Kasumi-1 (cell line): ENCODE data around the gene HIPK2.
A peak's percentile ranks its signal among the peaks of the same experiment; 100 is the strongest.
"Not testable (repeated sequence)": the region's sequence is repeated elsewhere in the genome, so short reads cannot be mapped to it uniquely, and the experiment has no call there.

Experiments used
- DNase-seq, 2 experiments: peaks; one replicate each; lab custom pipeline; 2025; lab: John Stamatoyannopoulos, UW

Gene HIPK2

DNA sequence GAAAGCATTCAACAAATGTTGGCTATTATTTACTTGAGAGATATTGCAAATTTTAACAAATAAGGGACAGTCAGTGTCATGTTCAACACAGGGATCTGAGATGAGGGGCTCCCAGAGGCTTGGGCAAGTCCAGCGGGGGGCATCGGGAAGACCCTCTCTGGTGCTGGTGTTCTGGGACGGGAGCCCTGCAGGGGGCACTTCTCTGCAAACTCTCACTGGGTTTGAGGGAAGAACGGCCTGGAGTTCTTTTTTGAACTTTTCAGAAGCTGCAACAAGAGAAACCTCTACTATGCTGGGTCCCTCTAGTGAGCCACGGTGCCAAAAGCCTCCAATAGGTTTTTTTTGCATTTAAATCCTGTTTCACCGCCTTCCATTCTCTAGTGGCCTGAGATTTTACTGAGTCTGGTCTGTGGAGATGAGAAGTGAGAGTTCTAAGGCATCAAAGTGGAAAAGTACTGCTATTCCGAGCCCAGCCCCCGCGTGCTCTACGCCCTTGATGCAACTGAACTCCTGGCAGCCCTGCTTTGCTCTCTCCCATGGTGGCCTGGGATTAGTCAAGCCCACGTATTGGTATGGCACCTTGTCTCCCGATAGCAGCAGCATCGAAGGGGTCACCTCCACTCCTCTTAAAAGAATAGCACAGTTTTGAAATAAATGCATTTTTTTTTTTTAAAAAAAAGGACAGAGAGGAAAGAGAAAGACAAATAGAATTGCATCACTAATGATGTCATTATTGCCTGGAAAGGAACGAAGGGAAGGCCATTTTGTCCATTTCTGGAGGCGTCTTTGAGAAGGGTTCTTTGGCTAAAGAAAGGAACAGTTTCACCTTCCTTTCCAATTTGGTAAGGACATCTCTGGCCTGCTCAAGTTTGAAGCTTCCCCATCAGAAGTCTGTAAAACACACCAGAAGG, 210.8 kb downstream of the HIPK2 start:
- DNase-seq, result no peak

GRCh38 chr7:139566075-139566474, 211.7 kb downstream of the HIPK2 start:
- DNase-seq, result no peak

DNA sequence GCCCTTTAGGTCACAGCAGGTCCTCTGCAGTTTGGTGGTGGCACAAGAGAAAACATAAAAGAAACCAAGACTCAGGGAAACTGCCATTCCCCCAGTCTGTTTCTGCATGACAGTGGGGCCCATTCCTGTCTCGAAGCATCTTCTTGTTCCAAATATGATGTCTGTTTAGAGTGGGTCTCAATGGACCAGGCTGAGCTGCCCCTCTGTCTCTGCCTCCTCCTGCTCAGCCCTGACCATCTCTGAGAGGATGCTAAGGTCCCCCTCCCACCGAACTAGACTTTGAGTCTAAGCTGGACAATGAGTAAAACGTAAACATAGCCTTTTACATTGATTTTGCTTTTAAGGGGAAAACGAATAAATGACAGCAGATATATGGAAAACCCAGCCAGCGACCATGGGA, 213.9 kb downstream of the HIPK2 start:
- DNase-seq, result no peak

- DNase-seq, result peak; percentile 17 to 34
Observed at GRCh38 chr7:139562961-139563565, 214.7 kb downstream of the HIPK2 start.

DNA sequence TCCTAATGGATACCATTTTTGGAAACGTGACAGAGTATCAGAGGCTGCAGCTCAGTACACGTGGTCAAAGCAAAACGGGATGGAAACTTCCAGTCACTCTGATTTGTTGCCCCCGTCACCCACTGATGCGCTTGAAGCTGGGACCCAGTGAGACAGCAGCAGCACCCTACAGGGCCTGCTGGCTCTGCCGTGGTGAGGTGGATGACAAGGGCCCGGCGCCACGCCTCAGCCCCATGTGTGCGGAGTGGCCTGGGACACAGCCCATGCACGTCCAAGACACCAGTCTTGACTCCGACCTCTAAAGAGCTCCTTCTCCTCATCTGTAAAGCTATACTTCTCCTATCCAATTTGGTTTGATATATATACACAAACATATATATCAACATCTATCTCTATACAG, 215.3 kb downstream of the HIPK2 start:
- DNase-seq, result no peak

- DNase-seq, result no peak
Observed at GRCh38 chr7:139560678-139561077, 217.1 kb downstream of the HIPK2 start.

DNA sequence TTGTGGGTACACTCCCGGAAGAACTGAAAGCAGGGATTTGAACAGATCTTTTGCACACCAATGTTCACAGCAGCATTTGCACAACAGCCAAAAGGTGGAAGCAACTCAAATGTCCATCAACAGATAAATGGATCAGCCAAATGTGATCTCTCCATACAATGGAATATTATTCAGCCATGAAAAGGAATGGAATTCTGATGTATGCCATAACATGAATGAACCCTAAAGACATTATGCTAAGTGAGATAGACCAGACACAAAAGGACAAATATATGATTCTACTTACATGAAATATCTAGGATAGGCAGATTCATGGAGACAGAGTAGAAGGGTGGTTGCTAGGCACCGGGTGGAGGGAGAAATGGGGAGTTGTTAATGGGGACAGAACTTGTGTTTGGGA, 217.6 kb downstream of the HIPK2 start:
- DNase-seq, result no peak

DNA sequence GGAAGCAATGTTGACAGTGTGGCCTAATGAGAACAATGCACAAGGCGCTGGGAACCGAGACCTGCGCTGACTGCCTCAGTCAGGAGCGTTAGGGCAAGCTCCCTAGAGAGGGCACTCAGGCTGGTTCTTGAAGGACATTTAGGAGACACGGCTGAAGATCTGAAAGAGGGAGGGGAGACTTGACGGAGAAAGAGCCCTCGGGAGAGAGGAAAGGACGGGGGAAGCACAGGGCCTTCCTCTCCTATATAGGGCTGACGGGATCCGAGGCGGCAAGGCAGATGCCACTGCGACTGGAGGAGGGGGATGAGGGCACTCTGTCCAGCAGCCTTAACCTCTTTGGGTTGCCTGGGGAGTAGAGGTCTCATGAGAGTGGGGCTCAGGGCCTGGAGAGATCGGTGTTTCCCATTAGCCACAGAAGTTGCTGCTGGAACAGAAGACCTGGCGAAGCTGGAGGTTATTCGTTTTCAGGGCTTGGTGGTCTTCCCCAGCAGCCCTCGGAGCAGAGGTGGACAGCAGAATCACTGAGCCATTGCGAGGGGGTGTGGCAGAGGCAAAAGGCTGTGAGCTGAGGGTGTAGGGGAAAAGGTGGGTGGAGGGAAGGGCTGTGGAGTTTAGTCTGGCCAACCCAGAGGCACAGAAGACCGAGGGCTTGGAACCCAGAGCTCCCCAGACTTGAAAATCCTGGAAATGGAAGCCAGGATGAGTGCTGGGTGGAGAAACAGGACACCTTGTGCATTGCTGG, 218.3 kb downstream of the HIPK2 start:
- no peak for DNase-seq

- no peak for DNase-seq
Observed at GRCh38 chr7:139557857-139558581, 219.8 kb downstream of the HIPK2 start.

DNA sequence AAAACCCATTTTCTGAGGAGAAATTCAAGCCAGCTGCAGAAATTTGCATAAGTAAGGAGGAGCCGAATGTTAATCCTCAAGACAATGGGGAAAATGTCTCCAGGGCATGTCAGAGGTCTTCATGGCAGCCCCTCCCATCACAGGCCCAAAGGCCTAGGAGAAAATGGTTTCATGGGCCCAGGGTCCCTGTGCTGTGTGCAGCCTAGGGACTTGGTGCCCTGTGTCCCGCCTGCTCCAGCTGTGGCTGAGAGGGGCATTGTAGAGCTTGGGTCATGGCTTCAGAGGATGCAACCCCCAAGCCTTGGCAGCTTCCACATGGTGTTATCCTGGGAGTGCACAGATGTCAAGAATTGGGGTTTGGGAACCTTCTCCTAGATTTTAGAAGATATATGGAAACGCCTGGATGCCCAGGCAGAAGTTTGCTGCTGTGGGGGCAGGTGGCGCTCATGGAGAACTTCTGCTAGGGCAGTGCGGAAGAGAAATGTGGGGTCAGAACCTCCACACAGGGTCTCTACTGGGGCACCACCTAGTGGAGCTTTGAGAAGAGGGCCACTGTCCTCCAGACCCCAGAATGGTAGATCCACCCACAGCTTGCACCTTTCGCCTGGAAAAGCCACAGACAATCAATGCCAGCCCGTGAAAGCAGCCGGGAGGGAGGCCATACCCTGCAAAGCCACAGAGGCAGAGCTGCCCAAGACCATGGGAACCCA, 223.7 kb downstream of the HIPK2 start:
- DNase-seq, result not testable (repeated sequence)

DNA sequence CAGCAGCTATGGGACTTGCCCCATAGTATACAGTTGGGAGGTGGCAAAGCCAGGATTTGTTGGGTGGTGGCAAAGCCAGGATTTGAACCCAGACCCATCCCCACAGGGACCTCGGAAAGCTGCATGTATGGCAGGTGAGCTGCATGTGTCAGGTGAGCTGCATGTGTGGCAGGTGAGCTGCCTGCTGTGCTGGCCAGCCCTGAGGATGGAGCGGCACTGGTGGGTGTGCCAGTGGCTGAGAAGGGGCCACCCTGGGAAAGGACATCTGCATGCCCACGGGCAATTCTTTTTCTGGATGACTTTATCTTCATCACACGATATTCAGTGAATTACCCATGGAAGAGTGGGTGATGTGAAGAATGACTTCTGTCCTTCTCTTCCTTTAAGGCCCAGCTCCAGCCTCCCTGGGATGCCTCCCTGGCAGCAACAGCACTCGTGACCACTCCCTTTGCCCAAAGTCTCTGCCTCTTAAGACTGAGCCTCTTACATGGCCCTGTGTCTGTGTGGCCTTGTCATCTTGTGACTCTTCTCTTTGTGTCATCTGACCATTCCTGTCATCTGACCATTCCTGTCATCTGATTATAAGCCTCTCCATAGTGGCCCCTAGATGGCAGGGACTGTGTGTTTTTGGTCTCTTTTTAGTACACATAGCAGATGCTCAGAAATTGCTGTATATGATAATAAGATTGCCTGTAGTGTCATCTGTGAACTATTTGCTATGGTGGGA, 229.3 kb downstream of the HIPK2 start:
- DNase-seq, result no peak

DNA sequence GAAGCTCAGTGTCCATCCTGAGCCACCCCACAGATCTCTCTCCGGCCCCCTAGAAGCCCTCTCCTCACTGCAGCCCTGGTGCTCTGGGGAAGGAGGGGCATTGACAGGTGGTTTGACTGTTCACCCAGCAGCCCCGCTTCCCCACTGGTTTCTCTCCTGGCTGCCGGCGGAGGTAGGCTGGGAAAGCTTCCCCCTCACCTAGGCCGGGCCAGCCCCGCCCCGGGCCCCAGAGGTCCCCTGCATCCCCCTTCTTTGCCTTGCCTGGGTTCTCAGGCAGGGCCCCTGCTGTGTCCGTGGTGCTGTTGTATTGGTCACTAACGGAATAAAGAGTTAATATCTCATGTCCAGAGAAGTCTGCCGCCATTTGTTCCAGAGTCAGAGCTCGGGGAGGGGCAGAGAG, 233.2 kb downstream of the HIPK2 start:
- no peak for DNase-seq

DNA sequence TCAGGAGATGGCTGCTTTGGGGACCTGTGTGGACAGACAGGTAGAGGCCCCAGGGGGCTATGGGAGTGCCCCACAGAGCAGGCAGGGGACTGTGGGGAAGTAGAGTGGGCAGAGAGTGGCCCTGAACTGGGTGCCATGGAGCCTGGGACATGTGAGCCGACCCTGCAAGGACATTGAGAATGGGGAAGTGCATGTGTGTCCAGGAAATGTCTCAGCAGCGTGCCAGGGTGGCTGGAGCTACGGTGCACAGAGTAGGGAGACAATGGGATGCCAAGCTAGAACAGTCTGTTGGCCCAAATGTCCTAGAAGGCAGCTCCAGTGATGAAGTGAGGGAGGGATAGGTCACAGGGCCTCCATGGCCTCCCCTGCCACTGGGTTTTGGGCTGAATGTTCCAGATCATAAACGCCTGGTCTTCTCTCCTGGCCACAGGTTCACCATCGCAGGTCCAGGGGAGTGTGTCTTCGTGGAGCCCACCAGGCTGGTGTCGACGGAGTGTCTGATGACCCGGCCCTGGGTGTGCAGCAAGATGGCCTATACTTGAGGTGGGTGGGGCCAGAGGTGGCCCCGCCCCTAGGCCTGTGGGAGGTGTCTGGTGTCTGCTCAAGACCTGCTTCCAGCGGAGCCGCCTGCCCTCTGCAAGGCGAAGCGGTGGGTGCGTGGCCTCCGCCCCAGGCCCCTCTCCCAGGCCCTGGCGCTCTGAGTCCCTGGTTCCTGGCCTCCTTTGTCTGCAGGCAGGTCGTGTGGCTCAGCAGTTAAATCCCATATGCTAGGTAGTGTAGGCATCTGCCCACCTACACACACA, 233.8 kb downstream of the HIPK2 start:
- DNase-seq, result peak; percentile 24 to 40

- no peak for DNase-seq
Observed at GRCh38 chr7:139542308-139543151, 235.3 kb downstream of the HIPK2 start.

DNA sequence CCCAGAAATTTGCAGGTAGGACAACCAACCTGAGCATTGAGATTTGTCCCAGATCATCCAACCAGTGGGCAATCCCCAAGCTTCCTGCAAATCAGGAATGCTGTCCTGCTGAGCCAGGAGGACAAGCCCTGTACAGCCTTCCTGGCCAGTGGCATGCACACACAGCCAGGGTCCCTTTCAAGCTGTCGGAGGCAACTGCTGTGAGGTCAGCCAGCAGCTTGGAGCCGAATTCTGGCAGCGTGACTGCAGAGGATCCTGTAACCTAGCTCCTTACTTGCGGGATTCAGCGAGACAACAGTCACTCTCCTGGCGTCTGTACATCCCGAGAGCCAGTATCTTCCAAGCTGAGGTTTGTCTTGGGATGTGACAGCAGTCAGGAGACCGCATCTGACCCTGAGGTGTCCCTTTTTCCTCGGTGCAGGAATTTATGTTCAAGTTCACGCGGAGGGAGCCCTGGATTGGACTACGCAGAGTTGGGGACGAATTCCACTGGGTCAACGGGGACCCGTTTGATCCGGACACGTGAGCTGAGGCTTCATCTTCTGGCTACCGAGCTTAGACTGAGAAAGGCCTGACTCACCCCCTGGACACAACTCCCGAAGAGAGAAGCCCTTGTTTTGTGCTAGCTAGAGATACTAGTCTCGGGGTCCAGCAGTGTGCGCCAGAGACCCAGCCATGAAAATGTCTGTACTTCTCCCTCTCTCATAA, 236.0 kb downstream of the HIPK2 start:
- no peak for DNase-seq

DNA sequence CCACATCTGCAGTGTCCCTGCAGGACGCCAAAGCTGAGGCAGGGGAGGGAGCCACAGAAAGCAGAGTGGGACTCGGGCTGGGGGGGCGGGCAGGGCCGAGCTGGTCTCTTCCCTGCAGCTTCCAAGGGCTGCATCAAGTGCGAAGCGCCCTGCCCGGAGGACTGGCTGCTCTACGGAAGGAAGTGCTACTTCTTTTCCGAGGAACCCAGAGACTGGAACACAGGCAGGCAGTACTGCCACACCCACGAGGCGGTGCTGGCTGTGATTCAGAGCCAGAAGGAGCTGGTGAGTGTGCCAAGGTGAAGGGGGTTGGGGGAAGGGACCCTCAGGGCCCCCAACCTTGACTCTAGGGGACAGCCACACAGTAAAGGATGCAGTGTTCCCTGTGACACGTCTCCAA, 237.6 kb downstream of the HIPK2 start:
- no peak for DNase-seq

GRCh38 chr7:139538881-139539635, 238.7 kb downstream of the HIPK2 start:
- no peak for DNase-seq

DNA sequence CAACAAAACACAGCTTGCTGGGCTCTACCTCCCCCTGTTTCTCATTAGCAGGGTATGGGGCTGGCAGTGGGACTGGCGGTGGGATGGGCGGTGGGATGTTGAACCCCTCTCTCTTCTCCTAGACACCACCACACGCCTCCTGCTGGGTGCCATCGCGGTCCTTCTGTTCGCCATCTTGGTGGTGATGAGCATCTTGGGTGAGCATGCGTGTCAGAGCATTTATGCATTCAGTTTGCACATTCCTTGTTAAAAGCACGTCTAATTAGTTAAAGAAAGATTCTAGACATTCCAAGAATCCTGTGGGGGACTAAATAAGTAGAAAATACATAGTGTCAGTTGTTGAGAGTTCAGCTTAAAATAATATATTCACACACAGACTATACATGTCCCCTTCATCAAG, 241.6 kb downstream of the HIPK2 start:
- no peak for DNase-seq
